Memory B cell (primary cell): ENCODE data around the gene RPTOR.

Experiments
- ATAC-seq: fragments of 150-1000 bp; cut with Tn5 transposase; 2 replicates; pipeline ENCODE4 v1.10.0; 2021; ENCODE audit warnings: low read depth, mild to moderate bottlenecking, moderate library complexity
- DNase-seq, 2 donors: peaks; one replicate each; pipeline ENCODE4 v3.0.0; 2022; ENCODE audit warnings: low spot score in 2 of 2
- H3K27ac Mint-ChIP-seq: one replicate; pipeline ENCODE4 v1.8.0; 2022; ENCODE audit warnings: mild to moderate bottlenecking, moderate library complexity, mixed read lengths
- H3K27me3 Mint-ChIP-seq: one replicate; pipeline ENCODE4 v1.8.0; 2022; ENCODE audit warnings: mixed read lengths
- H3K36me3 Mint-ChIP-seq: one replicate; pipeline ENCODE4 v1.8.0; 2022; ENCODE audit warnings: mild to moderate bottlenecking, mixed read lengths
- H3K4me1 Mint-ChIP-seq: one replicate; pipeline ENCODE4 v1.8.0; 2022; ENCODE audit warnings: mixed read lengths
- H3K4me3 Mint-ChIP-seq: one replicate; pipeline ENCODE4 v1.8.0; 2022; ENCODE audit warnings: mild to moderate bottlenecking, moderate library complexity, mixed read lengths
- H3K9me3 Mint-ChIP-seq: one replicate; pipeline ENCODE4 v1.8.0; 2022; ENCODE audit warnings: mixed read lengths

RPTOR gene

DNA sequence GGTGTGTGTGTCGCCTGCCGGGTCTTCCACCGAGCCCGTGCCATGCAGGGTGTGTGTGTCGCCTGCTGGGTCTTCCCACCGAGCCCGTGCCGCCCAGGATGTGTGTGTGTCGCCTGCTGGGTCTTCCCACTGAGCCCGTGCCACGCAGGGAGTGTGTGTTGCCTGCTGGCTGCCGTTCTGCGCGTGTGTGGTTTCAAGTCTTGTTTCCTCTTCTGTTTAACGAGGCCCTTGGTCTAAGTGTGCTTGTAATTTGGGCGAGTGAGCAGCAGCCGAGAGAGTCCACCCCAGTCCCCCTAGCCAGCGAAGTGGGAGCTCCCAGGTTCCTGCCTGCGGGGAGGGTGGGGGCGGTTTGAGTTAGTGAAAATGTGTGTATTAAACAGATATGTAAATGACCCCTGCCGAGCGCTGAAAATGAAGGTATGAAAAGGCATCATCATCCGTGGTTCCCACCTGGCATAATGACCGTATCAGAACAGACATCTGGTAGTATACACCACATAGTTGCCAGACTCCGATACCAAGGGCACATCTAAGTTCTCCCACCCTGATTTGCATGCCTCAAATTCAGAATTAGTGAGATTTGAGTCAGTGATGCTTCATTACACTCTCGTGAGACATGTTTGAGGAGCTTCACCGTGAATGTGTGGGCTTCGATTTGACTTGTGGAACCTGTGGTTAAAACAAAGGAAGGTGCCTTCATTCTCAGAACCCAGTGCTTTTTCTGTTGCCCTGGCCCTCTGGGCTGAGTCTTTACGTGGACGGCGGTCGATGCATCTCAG is 332.5 kb downstream of the RPTOR start:
- peak overlapping the region; percentile 81 for H3K27ac Mint-ChIP-seq
- DNase-seq (peak; percentile 21 to 47), ATAC-seq (peak; percentile 86)
- H3K9me3 Mint-ChIP-seq: no peaks in the 10 kb centered on the region
- peaks cover 12% of the 10 kb centered on the region for H3K4me1 Mint-ChIP-seq
- peak overlapping the region; percentile 68 for H3K4me3 Mint-ChIP-seq
- H3K36me3 Mint-ChIP-seq: peaks cover 18% of the 10 kb centered on the region
- H3K27me3 Mint-ChIP-seq: no peaks in the 10 kb centered on the region

DNA sequence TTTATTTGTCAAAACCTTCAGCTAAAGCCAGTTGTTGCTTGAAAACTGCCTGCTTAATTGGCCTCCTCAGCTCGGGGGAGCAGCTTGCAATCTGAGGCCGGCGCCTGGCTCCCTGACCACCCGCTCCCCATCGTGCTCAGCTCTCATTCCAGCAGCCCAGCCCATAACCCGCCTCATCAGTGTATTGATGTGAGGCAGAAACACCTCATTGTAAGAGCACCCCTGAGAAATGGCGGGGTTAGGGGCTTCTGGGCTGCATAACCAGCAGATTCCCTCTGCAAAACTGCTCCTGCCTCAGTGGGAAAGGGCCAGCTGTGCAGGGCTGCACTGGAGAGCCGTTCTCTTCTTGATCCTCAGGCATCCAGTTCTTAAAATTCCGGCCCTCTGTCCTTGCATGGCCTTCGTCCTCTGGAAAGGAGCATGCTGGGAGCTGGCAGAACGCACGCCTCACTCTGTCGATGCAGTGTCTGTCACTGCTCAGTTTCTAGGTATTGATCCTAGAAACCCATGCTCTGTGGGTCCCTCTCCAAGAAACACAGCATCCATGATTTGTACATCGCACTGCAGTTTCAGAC is 333.2 kb downstream of the RPTOR start:
- peaks cover 19% of the 10 kb centered on the region for H3K36me3 Mint-ChIP-seq
- DNase-seq (no peak), ATAC-seq (no peak)
- H3K27ac Mint-ChIP-seq: no peak overlapping the region
- H3K4me1 Mint-ChIP-seq: peaks cover 12% of the 10 kb centered on the region
- peak overlapping the region; percentile 68 for H3K4me3 Mint-ChIP-seq
- no peaks in the 10 kb centered on the region for H3K27me3 Mint-ChIP-seq
- no peaks in the 10 kb centered on the region for H3K9me3 Mint-ChIP-seq

DNA sequence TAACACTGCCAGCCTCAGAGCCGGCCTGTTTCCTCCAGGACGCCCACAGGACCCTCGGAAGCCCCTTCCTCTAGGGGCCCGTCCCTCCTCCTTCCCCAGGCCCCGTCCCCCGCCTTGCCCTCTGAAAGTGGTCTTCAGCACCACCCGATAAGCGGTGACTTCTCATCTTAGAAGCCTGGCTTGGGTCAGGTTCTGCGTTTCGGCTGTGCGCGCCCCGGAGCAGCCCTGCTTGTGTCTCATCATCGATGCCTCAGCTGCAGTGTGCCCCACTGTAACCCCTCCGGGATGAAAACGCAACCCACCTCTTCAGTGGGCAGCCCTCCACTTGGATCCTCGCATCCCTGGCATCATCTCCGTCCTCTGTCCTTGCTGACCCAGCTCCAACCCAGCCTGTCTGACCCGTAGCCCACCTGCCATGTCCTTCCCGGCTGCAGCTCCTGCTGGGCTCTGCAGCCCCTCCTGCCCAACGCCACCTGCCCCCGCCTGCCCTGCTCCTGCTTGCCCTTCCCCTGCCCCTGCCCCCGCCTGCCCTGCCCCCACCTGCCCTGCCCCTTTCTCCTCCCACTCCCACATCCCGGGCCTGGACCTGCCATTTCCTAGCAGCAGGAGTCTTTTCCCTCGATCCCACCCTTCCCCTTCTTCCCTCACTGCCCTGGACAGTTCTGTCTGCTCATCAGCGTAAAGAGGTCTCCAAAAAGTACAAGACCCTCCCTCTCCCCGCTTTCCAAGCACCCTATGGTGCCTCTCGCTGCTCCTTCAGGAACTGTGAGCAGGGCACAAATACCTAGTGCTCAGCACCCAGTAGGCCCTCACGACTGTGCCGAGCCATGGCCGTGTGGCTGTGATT is 334.5 kb downstream of the RPTOR start:
- Mint-ChIP-seq H3K36me3 (peaks cover 16% of the 10 kb centered on the region), H3K27me3 (no peaks in the 10 kb centered on the region), H3K9me3 (no peaks in the 10 kb centered on the region), H3K27ac (no peak overlapping the region), H3K4me3 (no peak overlapping the region), H3K4me1 (peaks cover 12% of the 10 kb centered on the region)
- DNase-seq: no peak
- no peak for ATAC-seq

DNA sequence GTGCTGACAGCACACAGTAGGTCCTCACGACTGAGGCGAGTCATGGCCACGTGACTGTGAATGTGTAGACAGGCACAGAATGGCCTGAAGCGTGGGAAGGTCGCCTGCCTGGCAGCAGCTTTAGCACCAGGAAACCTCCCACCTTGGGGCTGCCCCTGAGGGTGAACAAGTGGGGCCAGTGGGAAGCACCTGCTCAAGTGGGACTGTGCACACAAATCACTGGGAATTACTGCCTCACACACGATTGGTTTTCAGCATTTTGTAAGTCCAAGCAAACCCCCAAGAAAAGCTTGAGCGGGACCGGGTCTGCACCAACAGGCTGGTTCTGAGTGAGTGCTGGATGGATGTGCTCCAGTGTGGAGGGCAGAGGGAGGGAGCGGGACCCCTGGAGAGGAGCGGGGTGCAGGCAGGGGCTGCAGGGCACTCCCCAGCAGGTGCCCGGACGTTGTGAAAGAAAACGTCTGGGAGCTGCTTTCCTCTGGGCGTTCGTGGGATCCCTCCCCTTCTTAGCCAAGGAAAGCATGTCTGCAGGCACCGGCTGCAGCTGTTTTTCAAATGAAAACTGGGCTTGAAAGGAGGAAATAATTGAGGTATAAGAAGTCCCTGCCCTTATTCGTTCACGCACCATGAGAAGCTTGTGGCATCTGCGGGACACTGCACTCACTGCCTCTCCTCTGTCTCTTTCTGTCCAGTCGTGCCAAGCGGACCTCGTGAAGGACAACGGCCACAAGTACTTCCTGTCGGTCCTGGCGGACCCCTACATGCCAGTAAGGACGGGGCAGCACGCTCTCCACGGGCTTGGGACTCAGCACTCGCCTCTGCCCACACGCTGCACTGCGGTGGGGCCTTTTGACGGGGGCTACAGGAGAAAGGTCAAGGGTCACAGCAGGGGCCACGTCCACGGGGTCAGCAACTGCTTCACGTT is 335.3 kb downstream of the RPTOR start:
- H3K9me3 Mint-ChIP-seq: no peaks in the 10 kb centered on the region
- H3K36me3 Mint-ChIP-seq: peaks cover 16% of the 10 kb centered on the region
- H3K4me3 Mint-ChIP-seq: no peak overlapping the region
- no peaks in the 10 kb centered on the region for H3K27me3 Mint-ChIP-seq
- ATAC-seq: no peak
- no peak overlapping the region for H3K27ac Mint-ChIP-seq
- DNase-seq: no peak
- peaks cover 12% of the 10 kb centered on the region for H3K4me1 Mint-ChIP-seq

DNA sequence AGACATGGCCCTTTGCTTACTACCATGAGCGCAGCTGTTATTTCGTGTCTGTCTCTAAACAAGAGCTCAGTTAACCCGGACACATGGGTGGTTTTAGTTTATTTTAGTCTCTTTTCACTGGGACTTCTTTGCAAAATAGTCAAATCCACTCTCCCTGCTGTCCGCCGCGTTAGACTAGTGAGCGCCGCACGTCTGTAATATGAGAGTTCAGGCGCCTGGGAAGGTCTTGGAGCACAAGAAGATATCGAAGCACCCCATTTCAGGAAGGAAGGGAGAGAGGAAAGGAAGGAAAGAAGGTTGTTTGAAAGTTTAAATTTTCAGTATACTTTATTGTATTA is 336.0 kb downstream of the RPTOR start:
- H3K4me3 Mint-ChIP-seq: no peak overlapping the region
- H3K27me3 Mint-ChIP-seq: no peaks in the 10 kb centered on the region
- peaks cover 12% of the 10 kb centered on the region for H3K4me1 Mint-ChIP-seq
- H3K36me3 Mint-ChIP-seq: peaks cover 16% of the 10 kb centered on the region
- H3K27ac Mint-ChIP-seq: no peak overlapping the region
- no peak for DNase-seq
- no peaks in the 10 kb centered on the region for H3K9me3 Mint-ChIP-seq
- no peak for ATAC-seq

DNA sequence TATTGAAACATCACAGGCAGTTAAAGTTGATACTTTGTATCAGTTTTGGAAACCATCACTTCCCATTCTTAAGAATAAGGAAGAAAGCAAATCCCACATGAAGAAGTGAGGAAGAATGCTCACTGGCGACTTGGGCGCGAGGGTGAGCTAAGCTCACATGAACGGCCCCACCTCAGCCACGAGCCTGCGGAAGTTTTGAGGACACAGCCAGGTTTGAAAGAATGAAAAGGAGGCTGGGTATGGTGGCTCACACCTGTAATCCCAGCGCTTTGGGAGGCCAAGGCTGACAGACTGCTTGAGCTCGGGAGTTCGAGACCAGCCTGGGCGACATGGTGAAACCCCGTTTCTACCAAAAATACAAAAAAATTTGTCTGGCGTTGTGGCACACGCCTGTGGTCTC is 336.7 kb downstream of the RPTOR start:
- no peaks in the 10 kb centered on the region for H3K27me3 Mint-ChIP-seq
- peaks cover 16% of the 10 kb centered on the region for H3K36me3 Mint-ChIP-seq
- H3K27ac Mint-ChIP-seq: no peak overlapping the region
- no peaks in the 10 kb centered on the region for H3K9me3 Mint-ChIP-seq
- no peak overlapping the region for H3K4me3 Mint-ChIP-seq
- DNase-seq: no peak
- peaks cover 12% of the 10 kb centered on the region for H3K4me1 Mint-ChIP-seq
- no peak for ATAC-seq

DNA sequence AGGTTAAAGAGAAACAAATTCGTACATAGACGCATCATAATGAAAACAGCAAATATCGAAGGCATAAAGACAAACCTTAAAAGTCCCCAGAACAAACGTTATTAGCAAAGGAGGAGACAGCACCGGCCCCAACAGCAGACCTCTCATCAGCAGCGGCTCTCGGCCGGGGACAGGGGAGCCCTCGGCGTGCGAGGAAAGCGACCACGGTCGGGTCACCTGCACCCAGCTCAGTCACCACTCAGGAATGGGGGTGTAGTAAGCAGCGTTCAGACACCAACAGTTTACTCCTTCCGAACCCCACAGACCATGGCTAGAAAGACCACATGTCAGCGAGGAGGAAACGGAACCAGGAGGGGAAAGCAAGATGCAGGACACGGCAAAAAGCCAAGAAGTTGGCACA is 337.7 kb downstream of the RPTOR start:
- DNase-seq (no peak), ATAC-seq (no peak)
- Mint-ChIP-seq H3K9me3 (no peaks in the 10 kb centered on the region), H3K27ac (no peak overlapping the region), H3K36me3 (peaks cover 13% of the 10 kb centered on the region), H3K4me3 (no peak overlapping the region), H3K4me1 (peaks cover 10% of the 10 kb centered on the region), H3K27me3 (no peaks in the 10 kb centered on the region)

DNA sequence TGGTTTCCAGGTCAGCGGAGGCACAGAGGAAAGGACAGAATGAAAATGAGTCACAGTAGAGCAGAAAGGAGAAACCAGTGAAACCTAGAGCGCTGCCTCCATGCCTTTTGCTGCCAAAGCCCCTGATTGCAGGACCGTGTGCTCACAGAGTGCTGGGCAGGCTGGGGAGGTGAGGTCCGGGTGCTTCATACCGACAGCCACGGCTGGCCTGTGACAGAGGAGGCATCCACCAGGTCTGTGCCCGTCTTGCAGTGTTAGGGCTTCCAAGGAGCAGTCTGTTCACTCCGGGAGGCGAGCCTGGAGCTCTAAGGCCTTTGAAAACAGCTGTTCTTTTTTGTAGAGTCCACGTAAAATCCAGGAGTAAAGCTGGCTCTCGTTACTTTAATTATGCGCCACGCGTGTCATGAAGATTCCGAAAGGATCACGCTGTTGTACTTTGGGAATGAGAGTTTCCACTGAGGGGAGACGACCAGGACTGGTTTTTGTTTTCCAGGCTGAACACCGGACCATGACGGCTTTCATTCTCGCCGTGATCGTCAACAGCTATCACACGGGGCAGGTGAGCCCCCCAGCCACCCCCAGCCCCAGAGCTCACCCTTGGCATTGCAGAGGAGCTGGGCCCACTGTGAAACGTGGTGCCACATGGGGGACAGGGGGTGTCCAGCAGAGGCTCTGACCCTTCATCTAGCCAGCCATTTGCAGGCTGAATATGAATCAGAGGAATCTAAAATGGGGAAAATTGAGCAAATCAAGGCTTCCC is 338.5 kb downstream of the RPTOR start:
- H3K4me1 Mint-ChIP-seq: peaks cover 6% of the 10 kb centered on the region
- no peaks in the 10 kb centered on the region for H3K9me3 Mint-ChIP-seq
- no peaks in the 10 kb centered on the region for H3K27me3 Mint-ChIP-seq
- DNase-seq (no peak), ATAC-seq (no peak)
- no peak overlapping the region for H3K27ac Mint-ChIP-seq
- peaks cover 13% of the 10 kb centered on the region for H3K36me3 Mint-ChIP-seq
- no peak overlapping the region for H3K4me3 Mint-ChIP-seq

DNA sequence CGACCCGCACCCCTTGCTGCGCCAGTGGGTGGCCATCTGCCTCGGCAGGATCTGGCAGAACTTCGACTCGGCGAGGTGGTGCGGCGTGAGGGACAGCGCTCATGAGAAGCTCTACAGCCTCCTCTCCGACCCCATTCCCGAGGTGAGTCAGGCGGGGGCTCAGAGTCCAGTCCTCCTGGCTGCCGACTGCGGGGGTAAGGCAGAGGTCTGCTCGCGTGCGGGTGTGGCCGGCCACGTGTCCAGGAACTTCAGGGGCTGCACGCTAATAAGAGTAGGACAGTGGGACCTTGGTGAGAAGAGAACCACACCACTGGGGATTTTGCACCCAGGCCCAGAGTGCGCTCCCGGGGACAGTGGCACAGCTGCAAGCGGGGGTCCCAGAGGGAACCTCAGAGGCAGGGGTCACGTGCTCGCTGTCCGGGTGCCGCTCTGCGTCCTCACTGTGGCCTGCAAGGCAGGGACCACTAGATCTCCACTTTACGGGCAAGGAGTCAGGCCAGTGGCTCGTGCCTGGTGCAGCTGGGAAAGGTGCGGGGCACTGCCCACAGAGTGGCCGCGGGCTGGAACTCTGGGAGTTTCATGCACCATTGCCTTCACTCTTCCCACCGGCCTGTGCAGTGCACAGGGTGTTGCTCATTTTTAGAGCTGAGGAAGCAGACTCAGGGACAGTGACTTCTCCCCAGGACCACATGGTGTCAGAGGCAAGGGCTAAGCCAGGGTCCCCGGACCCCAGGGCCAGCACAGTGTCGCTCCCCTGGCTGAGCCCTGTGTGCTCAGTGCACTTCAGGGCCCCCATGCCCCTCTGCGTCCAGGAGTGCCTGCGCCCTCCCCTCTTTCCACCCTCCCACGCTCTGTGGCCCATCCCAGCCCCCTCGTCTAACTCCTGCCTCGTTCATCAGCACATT is 339.4 kb downstream of the RPTOR start:
- no peak overlapping the region for H3K27ac Mint-ChIP-seq
- no peak for ATAC-seq
- no peaks in the 10 kb centered on the region for H3K9me3 Mint-ChIP-seq
- H3K36me3 Mint-ChIP-seq: peaks cover 14% of the 10 kb centered on the region
- no peak for DNase-seq
- H3K4me1 Mint-ChIP-seq: peaks cover 6% of the 10 kb centered on the region
- no peaks in the 10 kb centered on the region for H3K27me3 Mint-ChIP-seq
- H3K4me3 Mint-ChIP-seq: no peak overlapping the region

DNA sequence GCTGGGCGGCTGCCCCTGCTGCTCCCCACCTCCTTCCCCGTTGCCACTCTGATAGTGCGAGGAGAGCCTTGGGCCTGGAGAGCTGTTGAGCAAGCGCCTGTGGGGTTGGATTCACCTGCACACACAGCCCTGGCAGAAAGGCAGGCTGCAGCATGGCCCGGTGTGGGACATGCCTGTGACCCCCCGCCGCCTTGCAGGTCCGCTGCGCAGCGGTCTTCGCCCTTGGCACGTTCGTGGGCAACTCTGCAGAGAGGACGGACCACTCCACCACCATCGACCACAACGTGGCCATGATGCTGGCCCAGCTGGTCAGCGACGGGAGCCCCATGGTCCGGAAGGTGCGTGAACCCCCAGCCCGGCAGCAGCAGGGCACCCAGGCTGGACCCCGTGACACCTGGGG is 340.2 kb downstream of the RPTOR start:
- ATAC-seq (no peak), DNase-seq (no peak)
- Mint-ChIP-seq H3K4me3 (no peak overlapping the region), H3K4me1 (peaks cover 4% of the 10 kb centered on the region), H3K27ac (no peak overlapping the region), H3K27me3 (no peaks in the 10 kb centered on the region), H3K36me3 (peaks cover 15% of the 10 kb centered on the region), H3K9me3 (no peaks in the 10 kb centered on the region)

DNA sequence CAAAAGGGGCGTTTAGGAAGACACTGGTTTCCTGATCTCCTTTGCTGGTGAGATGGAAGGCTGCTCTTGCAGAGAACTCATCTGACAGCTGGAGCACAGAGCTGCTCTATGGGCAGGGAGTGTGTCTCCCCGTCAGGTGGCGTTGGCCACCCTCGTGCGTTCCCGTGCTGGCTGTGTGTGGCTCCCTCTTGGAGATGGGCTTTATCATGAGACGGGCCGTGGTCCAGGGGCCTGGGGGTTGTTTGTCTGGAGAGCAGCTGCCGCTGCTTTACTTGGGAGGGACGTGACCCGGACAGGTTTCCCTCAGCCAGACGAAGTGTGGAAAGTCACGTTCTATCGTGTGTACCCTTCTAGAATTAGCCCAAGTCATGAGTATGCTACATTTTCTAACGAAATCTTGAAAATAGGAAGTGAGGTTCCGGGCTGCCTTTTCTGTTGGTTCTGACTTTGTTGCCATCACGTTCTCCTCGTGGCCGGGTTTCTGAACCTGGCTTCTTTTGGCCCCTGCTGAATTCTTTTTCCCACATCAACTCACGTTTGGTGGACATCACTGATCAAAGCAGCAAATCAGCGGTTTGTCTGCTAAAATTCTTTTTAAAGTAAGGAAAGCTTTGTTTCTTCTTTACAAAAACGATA is 341.4 kb downstream of the RPTOR start:
- Mint-ChIP-seq H3K4me3 (peak overlapping the region; percentile 74), H3K27me3 (no peaks in the 10 kb centered on the region), H3K27ac (peak overlapping the region; percentile 82), H3K36me3 (peaks cover 12% of the 10 kb centered on the region), H3K4me1 (peaks cover 9% of the 10 kb centered on the region), H3K9me3 (no peaks in the 10 kb centered on the region)
- DNase-seq (no peak), ATAC-seq (peak; percentile 73)
